EL (cell line): ENCODE data around the gene EMC8.
"Not testable (repeated sequence)": the region's sequence is repeated elsewhere in the genome, so short reads cannot be mapped to it uniquely, and the experiment has no call there.

Experiments used
- DNase-seq: peaks from one replicate; pipeline ENCODE4 v3.0.0-alpha.2; 2016

EMC8 gene

GRCh38 chr16:85812031-85812807, 12.9 kb upstream of the EMC8 start:
- DNase-seq: peak; percentile 6

- no peak for DNase-seq
Measured at GRCh38 chr16:85810742-85811115, 11.4 kb upstream of the EMC8 start.

- no peak for DNase-seq
Measured at GRCh38 chr16:85810097-85810741, 10.9 kb upstream of the EMC8 start.

- no peak for DNase-seq
Measured at GRCh38 chr16:85809645-85810044, 10.3 kb upstream of the EMC8 start.

GRCh38 chr16:85808926-85809325, 9.6 kb upstream of the EMC8 start:
- DNase-seq: no peak

- DNase-seq: not testable (repeated sequence)
Measured at GRCh38 chr16:85808104-85808503, 8.8 kb upstream of the EMC8 start.

- DNase-seq: not testable (repeated sequence)
Measured at GRCh38 chr16:85807340-85807739, 8.0 kb upstream of the EMC8 start.

GRCh38 chr16:85806539-85806938, 7.2 kb upstream of the EMC8 start:
- DNase-seq: no peak

GRCh38 chr16:85805442-85806045, 6.2 kb upstream of the EMC8 start:
- no peak for DNase-seq

GRCh38 chr16:85803570-85803969, 4.2 kb upstream of the EMC8 start:
- DNase-seq: no peak

- DNase-seq: no peak
Measured at GRCh38 chr16:85800321-85800669, 951 bp upstream of the EMC8 start.

- DNase-seq: peak; percentile 36
Measured at GRCh38 chr16:85798901-85799496, 345 bp downstream of the EMC8 start.

- no peak for DNase-seq
Measured at GRCh38 chr16:85798283-85798776, 1.0 kb downstream of the EMC8 start.

- no peak for DNase-seq
Measured at GRCh38 chr16:85796599-85796998, 2.7 kb downstream of the EMC8 start.

GRCh38 chr16:85796152-85796551, 3.2 kb downstream of the EMC8 start:
- no peak for DNase-seq

- DNase-seq: no peak
Measured at GRCh38 chr16:85794696-85795095, 4.6 kb downstream of the EMC8 start.

- no peak for DNase-seq
Measured at GRCh38 chr16:85793662-85794298, 5.6 kb downstream of the EMC8 start.

- no peak for DNase-seq
Measured at GRCh38 chr16:85789773-85790172, 9.6 kb downstream of the EMC8 start.

- no peak for DNase-seq
Measured at GRCh38 chr16:85788819-85789218, 10.5 kb downstream of the EMC8 start.

GRCh38 chr16:85785927-85786326, 13.4 kb downstream of the EMC8 start:
- DNase-seq: no peak

GRCh38 chr16:85784813-85785212, 14.5 kb downstream of the EMC8 start:
- no peak for DNase-seq

GRCh38 chr16:85783441-85783840, 15.9 kb downstream of the EMC8 start:
- no peak for DNase-seq

GRCh38 chr16:85782451-85782850, 16.9 kb downstream of the EMC8 start:
- no peak for DNase-seq
